H7 (cell line): ENCODE results near the gene JPH4. TPM values are rescaled to one million over a fixed set of nuclear protein-coding genes. Genes with fewer than 3 reads are reported as not detected.

Source experiments
- DNase-seq: peaks from one replicate; pipeline ENCODE4 v3.0.0; 2012
- H3K27me3 ChIP-seq: 2 replicates; pipeline ENCODE4 v1.6.0; 2011; ENCODE audit warnings: mild to moderate bottlenecking, low read length; ENCODE audit not compliant: control insufficient read depth, insufficient read depth
- H3K36me3 ChIP-seq: replicated peaks from 2 replicates; pipeline ENCODE4 v1.5.1; 2011; ENCODE audit warnings: low read length; ENCODE audit not compliant: control insufficient read depth, insufficient read depth
- H3K4me3 ChIP-seq: 2 replicates; pipeline ENCODE4 v1.5.1; 2011; ENCODE audit warnings: low read depth, mild to moderate bottlenecking, control low read depth, low read length, moderate library complexity; ENCODE audit not compliant: insufficient read depth
- total RNA-seq: library from RNA; depleted of rRNA; stranded (reverse); fragments of >200 nt; shearing (Covaris generic); gene quantifications from 2 replicates; pipeline ENCODE4 v1.2.3, GENCODE V29; 2014

JPH4 gene
- total RNA-seq, 1 experiment from 2014 or later: 2.0 TPM

DNA sequence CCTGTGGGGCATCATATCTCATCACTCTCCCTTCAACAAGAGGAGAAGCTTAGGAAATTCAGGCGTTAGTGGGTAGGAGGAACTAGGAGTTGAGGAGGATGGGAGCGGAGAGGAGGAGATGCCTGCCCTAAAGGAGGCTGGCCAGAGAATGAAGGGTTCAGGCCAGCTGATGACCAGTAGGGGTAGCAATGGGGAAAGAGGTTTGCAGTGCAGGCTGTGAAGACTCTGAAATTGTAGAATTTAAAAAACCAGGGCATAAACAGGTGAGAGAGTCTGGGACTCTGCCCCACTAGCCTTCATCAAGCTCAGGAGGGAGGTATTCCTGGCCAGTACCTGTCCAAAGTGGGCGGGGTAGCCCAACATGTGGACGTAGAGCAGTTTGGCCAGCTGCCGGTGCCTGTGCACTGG, 11.8 kb downstream of the JPH4 start:
- Histone ChIP-seq H3K4me3 (peak overlapping the region; percentile 73), H3K36me3 (peaks cover 30% of the 10 kb centered on the region)
- no peak for DNase-seq

GRCh38 chr14:23566112-23566777, 12.3 kb downstream of the JPH4 start:
- no peaks in the 10 kb centered on the region for H3K27me3 ChIP-seq
- DNase-seq: no peak
- H3K4me3 ChIP-seq: peak overlapping the region; percentile 73; the same call in 1 of the 2 replicates
- peaks cover 35% of the 10 kb centered on the region for H3K36me3 ChIP-seq

More for the DNA sequence above, 11.8 kb downstream of the JPH4 start:
- no peaks in the 10 kb centered on the region for H3K27me3 ChIP-seq

DNA sequence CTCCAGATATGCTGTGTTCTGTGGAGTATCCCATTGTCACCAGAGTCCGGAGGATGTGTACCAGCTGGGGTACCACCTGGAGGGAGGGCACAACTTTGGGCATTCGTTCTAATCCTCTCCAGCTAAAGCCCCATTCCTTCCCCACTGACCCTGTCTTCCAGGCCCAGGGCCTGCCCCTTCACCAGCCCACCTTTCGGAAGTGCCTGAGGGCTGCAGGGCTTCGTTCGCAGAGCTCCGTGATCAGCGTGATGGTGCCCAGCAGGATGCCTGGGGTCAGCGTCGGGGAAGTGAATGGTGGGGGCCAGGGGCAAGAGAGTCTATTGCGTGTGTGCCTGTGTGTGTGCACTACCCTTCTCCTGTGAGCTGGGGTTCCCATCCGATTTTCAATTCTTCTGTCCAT, 13.0 kb downstream of the JPH4 start:
- H3K4me3 ChIP-seq: no peak overlapping the region

GRCh38 chr14:23564876-23565275, 13.7 kb downstream of the JPH4 start:
- Histone ChIP-seq H3K36me3 (peaks cover 41% of the 10 kb centered on the region), H3K4me3 (no peak overlapping the region), H3K27me3 (no peaks in the 10 kb centered on the region)
- no peak for DNase-seq

More for the DNA sequence above, 13.0 kb downstream of the JPH4 start:
- DNase-seq: no peak
- H3K27me3 ChIP-seq: no peaks in the 10 kb centered on the region
- peaks cover 38% of the 10 kb centered on the region for H3K36me3 ChIP-seq

DNA sequence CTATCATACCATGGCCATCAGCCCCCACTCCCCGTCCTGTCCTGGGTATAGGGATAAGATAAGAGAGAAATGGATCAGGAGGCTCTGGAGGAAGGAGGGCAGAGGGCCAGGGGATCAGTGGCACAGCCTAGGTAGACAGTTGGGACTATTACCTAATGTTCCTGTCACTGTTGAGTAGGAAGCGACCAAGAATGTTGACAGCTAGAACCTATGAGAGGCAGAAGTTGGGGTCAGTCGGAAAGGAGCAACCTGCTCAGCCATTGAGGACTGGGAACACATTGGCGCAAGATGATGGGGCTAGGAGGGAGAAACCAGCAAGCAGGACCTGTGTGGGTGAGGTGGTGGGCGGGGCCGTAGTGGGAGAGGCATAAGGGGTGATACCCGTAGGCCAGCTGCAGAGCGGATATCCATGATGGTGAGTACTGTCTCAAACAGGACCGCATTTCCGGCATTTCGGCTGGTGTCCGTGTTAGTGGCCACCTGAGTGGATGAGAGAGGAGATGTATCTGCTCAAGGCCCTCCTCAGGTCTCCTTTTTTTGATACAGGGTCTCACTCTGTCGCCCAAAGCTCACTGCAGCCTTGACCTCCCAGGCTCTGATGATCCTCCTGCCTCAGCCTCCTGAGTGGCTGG, 14.3 kb downstream of the JPH4 start:
- Histone ChIP-seq H3K27me3 (no peaks in the 10 kb centered on the region), H3K4me3 (no peak overlapping the region), H3K36me3 (peaks cover 45% of the 10 kb centered on the region)
- DNase-seq: no peak

- DNase-seq: no peak
- Histone ChIP-seq H3K4me3 (no peak overlapping the region), H3K36me3 (peaks cover 46% of the 10 kb centered on the region)
Measured at GRCh38 chr14:23563473-23564180, 15.0 kb downstream of the JPH4 start.

GRCh38 chr14:23562822-23563472, 15.6 kb downstream of the JPH4 start:
- DNase-seq: peak; percentile 89
- Histone ChIP-seq H3K27me3 (no peaks in the 10 kb centered on the region), H3K4me3 (no peak overlapping the region), H3K36me3 (peaks cover 51% of the 10 kb centered on the region)

More at GRCh38 chr14:23563473-23564180, 15.0 kb downstream of the JPH4 start:
- no peaks in the 10 kb centered on the region for H3K27me3 ChIP-seq

GRCh38 chr14:23561873-23562821, 16.4 kb downstream of the JPH4 start:
- DNase-seq: no peak
- Histone ChIP-seq H3K4me3 (no peak overlapping the region), H3K27me3 (no peaks in the 10 kb centered on the region), H3K36me3 (peaks cover 51% of the 10 kb centered on the region)

DNA sequence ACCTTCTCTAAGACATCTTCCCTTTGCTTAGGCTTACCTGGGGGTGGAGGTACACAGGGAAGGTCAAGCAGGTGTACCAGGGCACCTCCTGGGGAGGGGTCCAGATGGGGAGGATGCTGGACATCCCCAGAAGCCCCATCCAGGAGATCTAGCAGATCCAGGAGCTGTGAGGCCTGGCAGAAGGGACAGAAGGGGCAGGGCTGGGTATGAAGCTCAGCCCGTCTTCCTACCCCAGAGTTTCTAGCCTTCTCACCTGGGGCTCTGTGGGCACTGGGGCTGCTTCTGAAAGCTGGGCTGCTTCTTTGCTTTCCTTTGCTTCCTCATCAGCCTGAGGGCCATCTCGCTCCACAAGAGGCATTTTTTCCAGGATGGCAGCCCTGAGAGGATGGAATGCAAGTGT, 17.3 kb downstream of the JPH4 start:
- Histone ChIP-seq H3K36me3 (peaks cover 51% of the 10 kb centered on the region), H3K27me3 (no peaks in the 10 kb centered on the region), H3K4me3 (no peak overlapping the region)
- DNase-seq: no peak

GRCh38 chr14:23559926-23560520, 18.6 kb downstream of the JPH4 start:
- Histone ChIP-seq H3K27me3 (no peaks in the 10 kb centered on the region), H3K36me3 (peaks cover 42% of the 10 kb centered on the region), H3K4me3 (no peak overlapping the region)
- DNase-seq: no peak

DNA sequence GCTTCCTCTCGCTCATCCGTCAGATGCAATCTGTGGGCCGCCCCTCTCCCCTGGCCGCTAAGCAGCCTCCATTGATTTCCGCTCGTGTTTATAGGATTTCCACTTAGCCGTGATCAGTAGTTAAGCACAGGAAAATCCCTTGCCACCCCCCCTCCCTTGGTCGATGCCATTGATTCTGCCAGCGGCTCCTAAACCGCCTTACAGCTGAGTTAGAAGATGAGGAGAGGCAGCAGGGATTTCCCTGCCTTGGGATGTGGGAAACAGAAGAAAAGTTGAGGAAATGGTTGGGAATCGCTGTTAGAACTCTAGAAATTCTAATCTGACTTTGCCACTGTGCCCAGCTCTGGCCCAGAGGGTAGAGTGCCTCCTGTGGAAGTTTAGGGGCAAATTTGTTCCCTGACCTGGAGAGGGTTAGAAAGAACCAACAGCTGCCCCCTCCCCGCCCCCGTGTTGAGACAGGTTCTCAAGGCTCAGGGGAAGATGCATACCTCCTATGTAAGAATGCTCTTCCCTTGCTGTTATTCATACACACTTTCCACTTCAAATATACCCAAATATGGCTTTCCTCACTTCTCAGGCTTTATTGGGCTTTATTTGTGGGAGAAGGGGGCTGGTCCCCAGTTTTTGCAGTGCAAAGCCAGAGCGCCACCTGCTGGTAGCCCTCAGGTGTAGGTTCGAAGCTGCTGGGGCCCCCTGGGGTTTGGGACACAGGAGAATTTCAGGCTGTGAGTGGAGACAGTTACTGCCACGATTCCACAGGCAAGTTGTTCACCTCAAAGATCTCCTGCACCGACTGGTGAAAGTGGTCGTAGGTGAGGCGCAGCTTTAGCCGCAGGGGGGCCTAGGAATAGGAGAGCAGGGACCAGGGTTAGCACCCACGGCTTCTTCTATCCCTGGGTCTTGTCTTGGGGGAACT, 19.3 kb downstream of the JPH4 start:
- peak; percentile 87 for DNase-seq
- no peaks in the 10 kb centered on the region for H3K27me3 ChIP-seq
- H3K36me3 ChIP-seq: peaks cover 35% of the 10 kb centered on the region
- H3K4me3 ChIP-seq: no peak overlapping the region

DNA sequence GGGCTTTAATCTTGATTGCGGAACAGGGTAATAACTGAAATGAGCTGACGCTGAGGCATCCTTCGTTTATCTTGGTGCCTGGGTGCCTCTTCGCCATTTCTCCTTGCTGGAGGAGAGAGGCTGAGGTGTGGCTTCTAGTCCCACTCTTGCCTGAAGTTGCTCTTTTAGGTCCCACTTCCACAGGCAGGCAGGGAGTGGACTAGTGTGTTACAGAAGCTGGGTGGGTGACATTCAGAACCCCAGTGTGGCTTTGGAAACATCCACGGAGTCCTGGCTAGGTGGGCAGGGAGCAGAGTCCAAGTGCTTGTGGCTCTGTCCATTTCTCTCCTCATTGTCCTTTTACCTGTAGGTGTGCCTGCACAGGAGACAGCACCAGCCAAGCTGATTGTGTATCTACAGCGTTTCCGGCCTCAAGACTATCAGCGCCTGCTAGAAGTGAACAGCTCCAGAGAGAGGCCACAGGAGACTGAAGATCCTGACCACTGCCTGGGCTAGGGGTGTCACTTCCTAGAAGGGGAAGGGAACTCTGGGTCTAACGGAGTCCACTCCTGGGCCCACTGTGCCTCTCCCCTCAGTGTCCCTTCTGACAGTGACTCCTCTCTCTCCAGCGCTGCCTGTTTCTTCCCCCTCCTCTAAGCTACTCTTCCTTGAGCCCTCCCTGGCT, 20.1 kb downstream of the JPH4 start:
- H3K4me3 ChIP-seq: no peak overlapping the region
- no peak for DNase-seq
- H3K27me3 ChIP-seq: no peaks in the 10 kb centered on the region
- H3K36me3 ChIP-seq: peaks cover 28% of the 10 kb centered on the region
